GM13977 (cell line): ENCODE results near the gene CALML3.

Experiments
- DNase-seq: peaks from one replicate; pipeline ENCODE4 v3.0.0; 2012; ENCODE audit warnings: low spot score
- in situ Hi-C: fragments of 300-500 bp; cut with MboI; formaldehyde crosslinking; loops from one replicate; pipeline ENCODE4 v1.12.0; 2022; ENCODE audit warnings: low sequenced_read_pairs, low pct_unique_long_range_greater_than_20kb, mixed read lengths, inconsistent platforms; ENCODE audit not compliant: unreplicated experiment
- TF ChIP-seq, protein P1 (sequence below): IDR thresholded peaks from 2 replicates; pipeline ENCODE4 v1.5.1; 2012; ENCODE audit warnings: mild to moderate bottlenecking, control low read depth; ENCODE audit not compliant: insufficient read depth; ENCODE audit errors: extremely low read depth, missing control alignments

Gene CALML3

GRCh38 chr10:5575482-5576153, 50.9 kb downstream of the CALML3 start:
- in situ Hi-C loops, result no loop called here
- no peak for DNase-seq
- TF ChIP-seq, protein P1, sequence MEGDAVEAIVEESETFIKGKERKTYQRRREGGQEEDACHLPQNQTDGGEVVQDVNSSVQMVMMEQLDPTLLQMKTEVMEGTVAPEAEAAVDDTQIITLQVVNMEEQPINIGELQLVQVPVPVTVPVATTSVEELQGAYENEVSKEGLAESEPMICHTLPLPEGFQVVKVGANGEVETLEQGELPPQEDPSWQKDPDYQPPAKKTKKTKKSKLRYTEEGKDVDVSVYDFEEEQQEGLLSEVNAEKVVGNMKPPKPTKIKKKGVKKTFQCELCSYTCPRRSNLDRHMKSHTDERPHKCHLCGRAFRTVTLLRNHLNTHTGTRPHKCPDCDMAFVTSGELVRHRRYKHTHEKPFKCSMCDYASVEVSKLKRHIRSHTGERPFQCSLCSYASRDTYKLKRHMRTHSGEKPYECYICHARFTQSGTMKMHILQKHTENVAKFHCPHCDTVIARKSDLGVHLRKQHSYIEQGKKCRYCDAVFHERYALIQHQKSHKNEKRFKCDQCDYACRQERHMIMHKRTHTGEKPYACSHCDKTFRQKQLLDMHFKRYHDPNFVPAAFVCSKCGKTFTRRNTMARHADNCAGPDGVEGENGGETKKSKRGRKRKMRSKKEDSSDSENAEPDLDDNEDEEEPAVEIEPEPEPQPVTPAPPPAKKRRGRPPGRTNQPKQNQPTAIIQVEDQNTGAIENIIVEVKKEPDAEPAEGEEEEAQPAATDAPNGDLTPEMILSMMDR, result no peak

DNA sequence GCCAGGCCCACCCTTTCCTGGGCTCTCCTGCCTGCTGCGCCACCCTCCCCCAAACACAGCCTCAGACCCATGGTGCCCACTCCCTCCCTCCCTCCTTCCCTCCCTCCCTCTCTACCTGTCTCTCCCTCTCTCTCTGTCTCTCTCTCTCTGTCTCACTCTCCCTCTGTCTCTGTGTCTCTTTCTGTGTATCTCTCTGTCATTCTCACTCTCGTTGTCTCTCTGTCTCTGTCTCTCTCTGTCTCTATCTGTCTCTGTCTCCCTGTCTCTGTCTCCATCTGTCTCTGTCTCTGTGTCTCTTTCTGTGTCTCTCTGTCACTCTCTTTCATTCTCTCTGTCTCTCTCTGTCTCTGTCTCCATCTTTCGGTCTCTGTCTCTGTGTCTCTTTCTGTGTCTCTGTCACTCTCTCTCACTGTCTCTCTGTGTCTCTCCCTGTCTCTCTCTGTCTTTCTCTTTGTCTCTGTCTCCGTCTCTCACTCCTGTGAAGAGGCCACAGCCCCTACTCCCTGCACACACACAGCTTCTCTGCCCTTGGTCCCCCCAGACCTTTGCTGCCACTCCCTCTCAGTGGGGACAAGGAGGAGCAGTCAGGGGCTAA, 51.5 kb downstream of the CALML3 start:
- TF ChIP-seq, protein P1, result no peak
- DNase-seq, result no peak
- in situ Hi-C loops, result no loop called here
